HK-2 (cell line): ENCODE results near the gene TTC7B.

Experiments
- DNase-seq: peaks from one replicate; pipeline ENCODE4 v3.0.0-alpha.2; 2018; ENCODE audit not compliant: unreplicated experiment

Gene TTC7B

DNA sequence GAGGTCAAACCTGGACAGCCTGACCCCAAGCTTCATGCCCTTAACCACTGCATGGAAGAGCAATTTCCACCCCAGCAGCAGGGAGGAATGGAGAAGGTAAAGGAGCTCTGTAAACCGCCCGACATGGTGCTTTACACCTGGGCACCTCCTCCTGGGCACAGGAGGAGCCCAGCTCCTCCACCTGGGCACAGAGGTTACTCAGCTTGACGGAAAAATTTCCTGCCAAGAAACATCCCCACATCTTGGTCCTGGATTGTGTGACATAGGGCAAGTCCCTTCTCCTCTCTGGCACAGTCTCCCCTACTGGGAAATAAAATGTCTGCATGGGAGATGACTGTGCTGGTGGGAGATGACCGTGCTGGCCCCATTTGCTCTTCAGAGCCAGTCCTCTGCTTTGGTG lies 40.8 kb downstream of the TTC7B start:
- no peak for DNase-seq

DNA sequence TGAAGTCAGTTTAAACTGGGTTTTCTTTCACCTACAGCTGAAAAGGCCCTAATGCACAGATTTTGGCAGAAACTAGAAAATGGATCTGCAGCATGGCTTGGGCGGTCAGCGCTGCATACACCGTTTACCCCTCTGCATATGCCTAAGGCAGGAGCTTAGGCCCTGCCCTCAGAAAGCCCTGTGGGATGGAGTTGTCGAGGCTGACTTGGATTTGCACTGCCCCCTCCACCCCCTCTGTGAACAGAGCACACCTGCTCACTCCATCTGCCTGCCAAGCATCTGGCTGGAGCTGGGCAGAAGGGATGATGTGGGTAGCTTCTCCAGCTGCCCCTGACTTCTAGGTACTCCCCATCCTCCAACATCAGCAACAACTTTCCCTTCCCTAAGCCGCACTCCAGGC lies 41.9 kb downstream of the TTC7B start:
- no peak for DNase-seq

DNA sequence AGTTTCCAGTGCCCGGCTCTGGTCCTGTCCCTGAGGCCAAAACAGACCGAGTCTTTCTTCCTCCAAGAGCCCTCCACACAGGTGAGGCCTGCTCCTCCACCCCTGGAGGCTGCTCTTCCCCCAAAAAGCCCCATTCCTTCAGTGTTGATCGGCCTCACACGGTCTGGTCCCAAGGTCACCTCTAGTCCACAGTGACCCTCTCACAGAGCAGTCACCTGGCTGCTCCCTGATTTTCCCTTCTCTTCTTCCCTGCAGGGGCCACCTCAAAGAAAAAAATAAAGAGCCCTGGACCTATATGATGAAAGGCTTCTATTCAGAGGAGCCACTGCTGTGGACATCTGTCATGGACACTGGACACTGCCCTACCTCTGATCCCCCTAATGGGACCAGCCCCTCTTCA lies 42.5 kb downstream of the TTC7B start:
- no peak for DNase-seq

DNA sequence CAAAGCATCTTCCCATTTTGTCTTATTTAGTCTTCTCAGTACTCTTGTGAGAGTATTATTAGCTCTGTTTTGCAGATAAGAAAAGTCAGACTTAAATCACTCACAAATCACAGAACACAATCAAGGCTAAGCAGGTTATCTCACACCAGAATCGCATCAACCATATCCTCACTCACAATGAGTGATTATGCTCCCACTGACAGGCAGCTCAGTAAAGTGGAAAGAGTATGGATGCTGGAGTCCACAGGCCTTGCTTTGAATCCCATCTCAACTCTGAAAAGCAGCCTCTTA lies 43.1 kb downstream of the TTC7B start:
- no peak for DNase-seq

DNA sequence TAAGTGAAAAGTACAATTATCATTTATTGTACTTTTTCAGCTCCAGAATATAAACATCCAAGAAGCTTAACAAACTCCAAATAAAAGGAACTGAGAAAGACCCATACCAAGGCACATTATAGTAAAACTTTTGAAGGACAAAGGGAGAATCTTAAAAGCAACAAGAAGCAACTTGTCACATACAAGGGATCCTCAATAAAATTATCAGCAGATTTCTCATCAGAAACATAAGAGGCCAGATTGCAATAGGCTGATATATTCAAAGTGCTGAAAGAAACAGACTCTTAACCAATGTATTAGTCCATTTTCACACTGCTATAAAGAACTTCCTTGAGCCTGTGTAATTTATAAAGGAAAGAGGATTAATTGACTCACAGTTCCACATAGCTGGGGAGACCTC lies 48.3 kb downstream of the TTC7B start:
- DNase-seq = no peak

DNA sequence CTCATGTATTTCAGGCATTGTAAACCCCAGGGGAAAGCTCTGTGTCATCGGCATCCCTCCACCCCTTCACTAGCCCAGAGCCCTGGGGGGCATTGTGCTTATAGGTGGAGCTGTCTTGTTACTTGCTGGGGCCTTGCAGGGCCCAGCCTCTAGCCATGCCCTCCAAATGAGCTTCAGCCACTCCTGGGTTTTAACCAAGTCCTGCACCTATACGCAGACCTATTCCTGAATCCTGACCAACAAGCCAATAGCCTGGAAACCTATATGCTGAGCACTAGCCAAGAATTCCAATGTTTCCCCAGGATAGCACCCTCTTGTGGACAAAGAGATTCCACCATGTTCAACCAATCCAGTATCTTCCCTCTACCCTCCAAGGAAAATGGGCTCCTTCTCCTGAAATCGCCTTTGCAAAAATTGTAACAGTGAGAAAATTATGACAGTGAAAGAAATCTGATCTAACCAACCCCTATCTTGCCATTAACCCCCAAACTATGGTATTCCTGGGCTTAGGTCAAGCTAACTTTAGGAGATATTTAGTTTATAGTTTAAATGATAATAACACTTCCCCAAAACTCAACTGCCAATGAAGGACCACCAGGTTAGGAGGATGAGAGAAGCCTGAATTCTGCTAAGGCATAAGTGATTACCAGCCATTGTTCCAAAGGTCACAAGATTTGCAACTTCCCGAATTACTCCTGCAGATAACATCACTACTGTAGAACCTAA lies 55.5 kb downstream of the TTC7B start:
- no peak for DNase-seq

DNA sequence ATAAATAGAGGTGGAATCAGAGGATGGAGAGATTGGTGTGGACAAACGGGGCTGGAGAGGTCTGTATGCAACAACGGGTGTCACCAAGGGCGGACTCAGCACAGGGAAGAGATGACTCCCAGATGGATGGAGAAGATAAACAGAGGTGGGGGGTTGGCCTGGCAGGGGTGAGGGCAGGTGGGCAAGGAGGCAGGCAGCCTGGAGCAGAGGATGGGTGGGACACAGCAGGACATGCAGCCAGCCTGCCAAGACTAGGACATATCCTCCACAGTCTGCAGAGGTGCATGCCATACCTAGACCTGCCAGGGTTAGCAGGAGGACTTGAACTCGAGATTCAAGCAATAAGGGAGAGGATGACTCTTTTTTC lies 56.2 kb downstream of the TTC7B start:
- DNase-seq = no peak

DNA sequence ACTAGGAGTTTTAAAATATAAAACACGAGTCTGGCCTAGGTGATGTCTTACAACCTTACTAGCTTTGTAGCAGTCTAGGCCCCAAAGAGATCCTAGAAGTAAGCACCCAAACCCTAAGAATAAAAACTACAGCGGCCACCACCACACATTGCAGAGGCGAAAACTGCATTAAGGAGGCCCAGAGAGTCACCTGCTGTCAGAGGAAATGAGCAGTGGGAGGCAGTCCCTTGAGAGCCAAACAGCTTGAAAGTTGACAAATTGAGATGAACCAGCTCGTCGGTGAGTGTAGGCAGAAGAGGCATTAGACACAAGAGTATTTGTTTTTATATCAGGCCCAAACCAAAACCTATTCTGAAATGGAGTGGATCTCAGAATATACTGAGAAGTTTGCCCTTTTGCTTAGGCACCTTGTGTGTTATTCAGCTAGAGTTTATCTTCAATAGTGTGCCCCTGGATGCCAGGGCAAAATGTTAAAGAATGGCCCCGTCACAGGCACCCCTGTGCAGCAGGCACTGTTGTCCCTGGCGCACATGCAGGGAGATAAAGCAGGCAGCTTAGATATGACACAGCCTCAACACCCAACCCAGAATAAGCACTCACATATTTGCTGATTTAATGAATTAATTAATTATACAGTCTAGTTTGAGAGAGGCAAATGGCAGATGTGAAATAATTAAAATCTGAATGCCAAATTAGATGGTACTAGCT lies 56.7 kb downstream of the TTC7B start:
- DNase-seq = no peak

DNA sequence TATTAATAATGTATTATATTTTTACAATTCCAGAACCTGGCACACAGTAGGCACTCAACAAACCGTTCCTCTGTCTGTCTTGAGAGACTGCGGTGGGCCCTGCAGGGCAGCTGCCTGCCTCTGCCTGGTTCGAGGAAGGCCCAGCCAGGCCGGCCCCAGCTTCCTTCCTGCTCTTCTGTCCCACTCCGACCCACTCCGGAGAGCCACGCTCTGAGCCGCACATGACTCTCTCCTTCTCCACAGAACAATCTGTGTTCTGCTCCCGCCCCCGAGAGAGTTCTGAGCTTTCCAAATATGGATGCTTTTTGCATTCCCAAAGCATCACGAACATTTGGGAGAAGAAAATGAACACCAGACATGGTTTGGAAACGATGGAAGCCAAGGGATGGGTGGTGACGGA lies 57.3 kb downstream of the TTC7B start:
- DNase-seq = no peak

DNA sequence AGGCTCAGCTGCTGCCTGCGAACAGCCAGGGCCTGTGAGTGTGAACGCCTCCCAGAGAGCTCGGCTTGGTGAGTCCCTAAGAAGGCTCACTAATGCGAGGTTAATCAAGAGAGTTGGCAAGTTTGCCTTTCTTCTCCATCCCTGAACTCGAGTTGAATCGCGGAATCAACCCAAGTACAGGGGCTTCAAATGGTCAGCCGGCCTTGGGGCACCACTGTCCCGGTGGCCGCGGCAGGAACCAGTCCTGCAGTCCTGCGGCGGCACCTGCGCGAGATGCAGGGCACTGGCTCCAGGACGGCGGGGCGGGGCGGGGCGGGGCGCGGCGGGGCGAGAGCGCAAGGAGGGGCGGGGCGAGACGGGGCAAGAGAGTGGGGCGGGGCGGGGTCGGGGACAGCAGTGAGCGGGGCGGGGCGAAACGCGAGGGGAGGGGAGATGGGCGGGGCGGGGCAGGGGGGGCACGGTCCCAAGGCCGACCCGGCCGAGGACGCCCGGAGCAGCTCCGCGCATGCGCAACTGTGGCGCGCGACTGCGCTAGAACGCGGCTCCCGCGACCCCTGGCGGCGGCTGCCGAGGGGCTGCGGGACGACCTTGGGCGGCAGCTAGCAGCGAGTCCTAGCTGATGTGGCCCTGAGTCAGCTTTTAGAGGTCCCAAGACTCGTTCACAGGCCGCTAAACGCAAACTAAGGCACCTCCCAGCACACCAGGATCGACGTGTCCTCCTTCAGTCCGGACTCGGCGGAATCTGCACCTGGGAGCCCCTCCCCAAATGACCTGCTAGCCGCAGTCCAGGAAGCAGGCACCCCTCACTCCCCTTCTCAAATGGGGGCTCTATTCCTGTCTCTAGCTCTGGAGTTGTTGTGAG lies 58.0 kb downstream of the TTC7B start:
- peak; percentile 94 for DNase-seq

DNA sequence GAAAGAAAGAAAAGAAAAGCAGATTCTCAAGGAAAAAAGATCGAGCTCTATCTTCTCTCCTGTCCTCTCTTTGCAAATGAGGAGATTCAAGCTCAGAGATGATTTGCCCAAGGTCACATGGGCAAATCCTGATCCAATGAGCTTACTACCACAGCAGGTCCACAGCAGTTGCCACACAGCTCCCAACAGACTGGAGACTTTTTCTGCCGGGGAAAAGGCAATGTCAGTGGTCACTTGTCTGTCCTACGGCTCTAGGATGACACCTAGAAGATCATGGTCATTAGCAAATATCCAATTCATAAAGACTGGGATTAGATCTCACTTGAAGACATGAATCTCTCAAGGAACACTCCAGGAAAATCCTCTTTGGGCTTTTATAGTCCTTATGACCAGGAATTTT lies 58.8 kb downstream of the TTC7B start:
- DNase-seq = no peak

DNA sequence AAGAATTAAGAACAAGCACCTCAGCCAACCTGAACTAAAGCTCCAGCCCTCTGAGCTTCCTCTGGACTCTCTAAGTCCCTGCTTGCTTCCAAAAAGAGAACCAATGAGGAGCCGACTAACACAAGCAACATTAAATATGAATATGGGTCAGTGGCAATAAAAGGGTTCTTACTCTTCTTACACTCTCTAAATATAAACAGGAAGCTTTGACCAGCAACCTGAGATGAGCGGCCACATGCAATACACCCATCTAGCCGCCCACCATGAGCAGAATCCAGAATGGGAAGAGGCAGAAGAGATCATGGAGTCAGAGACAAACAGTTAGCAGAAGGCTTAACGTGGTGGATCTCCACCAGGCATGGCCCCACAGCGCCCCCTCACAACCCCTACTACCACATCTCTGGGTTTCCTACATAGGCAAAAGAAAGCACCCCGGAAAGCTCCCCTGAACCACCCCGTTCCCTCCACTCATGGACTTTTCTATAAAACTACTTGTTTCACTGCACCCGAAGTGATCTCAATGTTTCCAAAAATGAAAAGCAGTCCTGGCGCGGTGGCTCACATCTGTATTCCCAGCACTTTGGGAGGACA lies 59.4 kb downstream of the TTC7B start:
- no peak for DNase-seq

DNA sequence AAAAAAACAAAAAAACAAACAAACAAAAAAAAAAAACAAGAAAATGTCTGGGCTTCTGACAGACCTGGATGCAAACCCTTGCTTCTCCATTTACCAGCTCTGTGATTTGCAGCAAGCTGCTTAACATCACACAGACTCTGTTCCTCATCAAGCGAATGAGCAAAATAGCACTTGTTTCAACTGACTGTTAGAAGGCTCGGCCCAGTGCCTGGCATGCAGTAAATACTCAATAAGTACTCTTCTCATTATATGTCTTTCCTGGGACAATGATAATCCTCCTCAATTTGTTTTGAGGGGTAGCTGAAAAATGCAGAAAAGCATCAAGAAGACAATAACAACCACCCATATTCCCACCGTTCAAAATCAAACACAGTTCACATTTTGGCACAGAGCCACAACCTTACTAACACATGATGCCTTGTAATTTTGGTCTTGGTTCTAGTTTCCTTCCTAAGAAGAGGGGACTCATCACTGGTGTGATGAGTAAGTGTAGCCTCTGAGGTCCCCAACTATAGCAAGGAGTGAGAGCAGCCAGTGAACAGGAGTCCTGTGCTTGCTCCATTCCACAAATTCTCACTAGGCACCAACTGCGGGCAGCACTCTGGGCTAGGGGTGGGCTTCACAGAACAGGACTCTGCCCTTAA lies 60.4 kb downstream of the TTC7B start:
- no peak for DNase-seq

DNA sequence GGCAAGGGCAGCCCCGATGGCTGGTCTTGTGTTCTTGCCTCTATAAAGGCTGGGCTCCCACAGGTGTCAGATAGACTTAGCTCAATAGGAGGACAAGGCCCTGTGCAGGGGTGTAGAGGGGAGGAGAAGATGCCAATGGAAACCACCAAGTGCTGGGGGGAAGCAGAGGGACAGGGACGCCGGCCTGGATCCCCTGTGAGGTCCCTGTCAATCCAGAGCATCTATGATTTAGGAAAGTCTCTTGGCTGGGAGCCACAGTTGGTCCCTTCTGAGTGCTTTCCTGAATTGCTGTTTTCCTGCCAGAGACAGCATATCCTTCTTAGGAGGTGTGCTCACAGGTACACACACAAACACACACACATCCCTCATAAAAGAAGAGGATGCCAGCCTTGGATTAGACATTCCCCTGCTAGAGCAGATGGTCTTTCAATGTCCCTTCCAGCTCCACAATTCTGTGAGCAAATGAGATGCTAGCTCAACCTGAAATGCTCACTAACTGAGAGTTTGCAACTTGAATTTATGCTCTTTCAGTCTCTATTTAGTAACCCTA lies 62.7 kb downstream of the TTC7B start:
- no peak for DNase-seq

DNA sequence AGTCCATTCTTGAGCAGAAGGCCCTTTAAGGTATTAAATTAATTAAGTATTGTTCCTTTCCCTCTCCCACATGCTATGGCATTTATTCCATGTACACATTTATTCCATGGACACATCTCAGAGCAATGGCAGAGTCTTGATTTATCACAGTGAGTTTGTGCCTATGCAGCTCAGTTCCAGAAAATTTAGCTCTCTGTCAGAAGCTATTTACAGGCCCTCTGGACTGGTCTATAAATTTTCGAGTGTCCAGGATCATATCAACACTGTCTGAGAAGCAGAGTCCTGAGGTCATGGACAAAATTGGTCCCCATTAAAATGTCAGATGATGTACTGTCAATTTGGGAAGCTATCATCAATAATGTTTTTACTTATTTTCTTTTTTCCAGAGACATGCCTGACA lies 65.5 kb downstream of the TTC7B start:
- no peak for DNase-seq

DNA sequence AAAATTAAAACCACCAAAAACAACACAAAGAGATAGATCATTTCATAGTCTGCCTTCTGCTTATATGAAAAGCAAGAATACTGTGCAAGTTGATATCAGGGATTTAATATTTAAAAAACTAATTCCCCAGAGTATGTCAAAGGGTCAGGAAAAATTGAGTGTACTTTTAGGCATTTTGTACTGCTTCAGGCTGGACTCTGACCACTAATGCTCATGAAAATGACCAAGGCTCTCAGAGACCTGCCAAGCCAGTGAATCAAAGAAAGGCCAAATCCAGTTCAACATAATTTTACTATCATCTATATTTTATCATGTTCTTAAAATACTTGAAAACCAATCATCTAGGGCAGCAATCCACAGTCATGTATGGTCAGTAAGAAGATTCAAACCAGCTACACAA lies 66.0 kb downstream of the TTC7B start:
- DNase-seq = no peak

DNA sequence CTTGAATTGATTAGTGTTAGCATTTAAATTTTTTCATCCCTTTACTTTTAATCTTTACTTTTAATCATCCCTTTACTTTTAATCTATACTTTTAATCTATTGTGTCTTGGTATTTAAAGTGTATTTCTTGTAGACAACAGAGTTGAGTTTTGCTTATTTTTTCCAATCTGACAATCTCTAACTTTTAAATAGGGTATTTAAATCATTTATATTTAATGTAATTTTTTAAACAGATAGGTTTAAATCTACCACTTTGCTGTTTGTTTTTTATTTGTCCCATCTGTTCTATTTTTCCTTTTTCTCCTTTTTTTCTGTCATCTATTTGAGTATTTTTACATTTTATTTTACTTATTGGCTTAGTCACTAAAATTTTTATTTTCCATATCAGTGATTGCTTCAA lies 68.3 kb downstream of the TTC7B start:
- DNase-seq = no peak

DNA sequence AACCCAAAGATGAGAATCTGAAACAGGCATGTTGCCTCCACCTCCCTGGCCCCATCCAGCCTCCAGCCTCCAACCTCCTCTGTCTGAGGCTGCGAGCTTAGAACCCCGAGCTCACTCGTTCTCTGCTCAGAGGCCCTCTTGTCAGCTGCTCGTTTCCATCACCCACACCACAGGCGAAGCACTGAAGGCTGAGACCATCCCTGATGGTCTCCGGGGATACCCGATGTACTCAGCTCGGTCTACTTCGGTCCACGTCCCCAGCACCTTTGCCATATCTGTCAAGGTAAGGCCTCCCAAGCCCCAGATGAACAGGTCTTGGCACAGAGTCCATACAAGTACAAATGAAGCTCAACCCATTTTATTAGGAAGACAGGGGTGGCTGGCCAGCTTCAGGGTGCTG lies 72.4 kb downstream of the TTC7B start:
- DNase-seq = no peak

DNA sequence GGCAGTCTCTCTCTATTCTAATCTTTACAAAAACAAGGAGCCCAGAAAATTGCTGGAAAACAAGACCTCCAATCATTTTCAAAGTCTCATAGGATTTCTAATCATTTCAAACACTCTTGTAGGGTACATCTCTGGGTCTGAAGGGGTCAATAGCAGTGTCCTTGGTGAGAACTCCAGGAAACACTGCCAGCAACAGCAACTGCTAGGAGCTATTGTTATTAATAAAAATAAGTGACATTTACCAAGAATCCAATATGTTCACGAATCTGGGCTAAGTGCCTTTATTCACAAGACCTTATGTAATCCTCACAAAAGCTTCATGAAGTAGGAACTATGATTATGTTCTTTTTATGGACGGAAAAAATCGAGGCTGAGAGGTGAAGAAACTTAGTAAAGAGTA lies 72.8 kb downstream of the TTC7B start:
- no peak for DNase-seq

DNA sequence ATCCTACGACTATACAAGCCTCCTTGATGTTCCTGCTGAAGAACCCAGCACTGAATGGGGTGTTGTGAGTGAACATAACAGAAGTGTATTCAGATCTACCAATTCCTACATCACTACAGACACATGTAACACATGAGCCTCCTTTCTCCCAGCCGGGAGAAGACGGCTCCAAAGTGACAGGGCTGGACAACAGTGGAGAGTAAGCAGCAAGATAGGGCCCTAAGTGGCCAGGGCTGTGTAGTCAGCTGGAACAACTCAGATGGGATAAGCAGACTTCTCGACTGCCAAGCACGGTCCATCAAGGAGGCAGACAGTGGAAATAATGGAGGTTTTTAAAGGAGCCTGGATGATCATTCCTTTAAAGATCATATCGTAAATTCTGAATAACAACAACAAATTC lies 73.5 kb downstream of the TTC7B start:
- DNase-seq = no peak

DNA sequence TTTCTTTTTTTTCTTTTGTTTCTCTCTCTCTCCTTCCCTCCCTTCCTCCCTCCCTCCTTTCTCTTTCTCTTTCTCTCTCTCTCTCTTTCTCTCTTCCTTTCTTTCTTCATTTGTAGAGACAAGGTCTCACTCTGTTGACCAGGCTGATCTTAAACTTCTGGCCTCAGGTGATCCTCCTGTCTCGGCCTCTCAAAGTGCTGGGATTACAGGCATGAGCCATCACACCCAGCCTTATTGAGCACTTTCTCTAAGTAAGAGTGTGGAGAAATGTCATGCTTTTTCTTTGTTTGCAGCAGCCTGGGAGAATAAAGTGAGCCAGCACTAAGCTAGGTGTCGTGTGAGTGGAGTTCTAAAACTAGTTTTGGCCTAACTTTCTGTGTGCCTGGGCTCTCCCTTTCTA lies 74.0 kb downstream of the TTC7B start:
- no peak for DNase-seq

DNA sequence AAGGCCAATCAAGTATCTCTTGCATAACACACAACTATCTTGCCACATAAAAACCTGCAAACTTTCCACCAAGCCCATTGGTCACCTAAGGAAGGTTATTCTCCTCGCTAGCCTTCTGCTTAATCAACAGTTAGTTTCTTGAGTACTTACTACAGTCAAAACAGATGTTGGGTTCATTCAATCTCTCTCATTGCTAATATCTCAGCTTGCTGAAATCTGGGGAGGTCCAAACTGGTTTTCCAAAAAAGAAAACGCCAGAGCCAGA lies 74.6 kb downstream of the TTC7B start:
- DNase-seq = no peak
